Measurements from ENCODE around the gene SST. TPM values are rescaled to one million over a fixed set of nuclear protein-coding genes. Genes with fewer than 3 reads are reported as not detected.

The SST gene
- total RNA-seq, 2 donors from 2014 or later: not detected

DNA sequence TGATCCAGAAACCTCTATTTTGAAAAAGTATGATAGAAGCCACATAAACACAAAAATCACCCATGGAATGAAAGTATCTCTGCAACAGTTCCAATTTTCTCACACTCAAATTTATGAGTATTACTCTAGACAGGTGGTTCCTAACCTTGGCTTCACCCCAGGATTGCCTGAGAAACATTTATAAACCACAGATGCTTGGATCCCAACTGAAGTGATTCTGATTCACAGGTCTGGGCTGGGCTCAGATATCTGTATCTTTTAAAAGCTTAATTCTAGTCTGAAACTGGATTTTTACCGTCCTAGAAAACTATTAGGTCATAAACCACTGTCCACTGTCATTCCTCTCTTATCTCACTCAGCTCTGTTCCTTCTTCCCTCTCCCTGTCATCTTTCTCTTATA lies 7.4 kb upstream of the SST start:
- Histone ChIP-seq H3K4me1 (ENCODE audit: control insufficient read depth in 1 of 2, low read depth in 2 of 2) (peaks cover 0 to 4% of the 10 kb centered on the region in 2 donors), H3K4me3 (no peak overlapping the region), H3K27me3 (replicated peaks; ENCODE audit: insufficient read depth) (no peaks in the 10 kb centered on the region), H3K27ac (no peak overlapping the region), H3K9me3 (no peaks in the 10 kb centered on the region), H3K36me3 (no peaks in the 10 kb centered on the region)
- ATAC-seq (ENCODE audit: insufficient number of reproducible peaks, low FRiP score, low read depth): no peak
- DNase-seq (ENCODE audit: low spot score): no peak
- TF ChIP-seq, protein P1, sequence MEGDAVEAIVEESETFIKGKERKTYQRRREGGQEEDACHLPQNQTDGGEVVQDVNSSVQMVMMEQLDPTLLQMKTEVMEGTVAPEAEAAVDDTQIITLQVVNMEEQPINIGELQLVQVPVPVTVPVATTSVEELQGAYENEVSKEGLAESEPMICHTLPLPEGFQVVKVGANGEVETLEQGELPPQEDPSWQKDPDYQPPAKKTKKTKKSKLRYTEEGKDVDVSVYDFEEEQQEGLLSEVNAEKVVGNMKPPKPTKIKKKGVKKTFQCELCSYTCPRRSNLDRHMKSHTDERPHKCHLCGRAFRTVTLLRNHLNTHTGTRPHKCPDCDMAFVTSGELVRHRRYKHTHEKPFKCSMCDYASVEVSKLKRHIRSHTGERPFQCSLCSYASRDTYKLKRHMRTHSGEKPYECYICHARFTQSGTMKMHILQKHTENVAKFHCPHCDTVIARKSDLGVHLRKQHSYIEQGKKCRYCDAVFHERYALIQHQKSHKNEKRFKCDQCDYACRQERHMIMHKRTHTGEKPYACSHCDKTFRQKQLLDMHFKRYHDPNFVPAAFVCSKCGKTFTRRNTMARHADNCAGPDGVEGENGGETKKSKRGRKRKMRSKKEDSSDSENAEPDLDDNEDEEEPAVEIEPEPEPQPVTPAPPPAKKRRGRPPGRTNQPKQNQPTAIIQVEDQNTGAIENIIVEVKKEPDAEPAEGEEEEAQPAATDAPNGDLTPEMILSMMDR (IDR thresholded peaks at IDR 0.05): no peak

DNA sequence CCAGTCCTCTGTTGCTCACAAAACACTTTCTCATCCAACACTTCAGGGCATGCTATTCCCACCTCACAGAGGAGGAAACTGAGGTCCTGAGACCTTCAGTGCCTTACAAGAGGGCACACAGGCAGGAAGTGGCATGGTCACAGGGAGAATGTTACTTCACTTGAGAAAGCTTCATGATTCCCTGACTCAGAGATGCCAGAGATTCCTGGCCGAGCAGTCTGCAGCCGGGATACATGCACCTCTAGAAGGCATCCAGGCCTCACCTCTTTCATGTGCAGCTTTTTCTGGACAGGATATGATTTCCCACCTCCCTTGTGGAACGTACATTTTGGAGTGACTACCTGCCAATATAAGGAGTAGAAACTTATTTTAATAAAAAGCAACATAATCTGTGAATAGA lies 2.8 kb upstream of the SST start:
- Histone ChIP-seq H3K27ac (no peak overlapping the region), H3K36me3 (no peaks in the 10 kb centered on the region), H3K9me3 (no peaks in the 10 kb centered on the region), H3K4me3 (no peak overlapping the region), H3K4me1 (ENCODE audit: control insufficient read depth in 1 of 2, low read depth in 2 of 2) (no peaks in the 10 kb centered on the region), H3K27me3 (replicated peaks; ENCODE audit: insufficient read depth) (no peaks in the 10 kb centered on the region)
- DNase-seq (ENCODE audit: low spot score) (no peak), ATAC-seq (ENCODE audit: insufficient number of reproducible peaks, low FRiP score, low read depth) (no peak)
- TF ChIP-seq, protein P1 (IDR thresholded peaks at IDR 0.05): no peak

DNA sequence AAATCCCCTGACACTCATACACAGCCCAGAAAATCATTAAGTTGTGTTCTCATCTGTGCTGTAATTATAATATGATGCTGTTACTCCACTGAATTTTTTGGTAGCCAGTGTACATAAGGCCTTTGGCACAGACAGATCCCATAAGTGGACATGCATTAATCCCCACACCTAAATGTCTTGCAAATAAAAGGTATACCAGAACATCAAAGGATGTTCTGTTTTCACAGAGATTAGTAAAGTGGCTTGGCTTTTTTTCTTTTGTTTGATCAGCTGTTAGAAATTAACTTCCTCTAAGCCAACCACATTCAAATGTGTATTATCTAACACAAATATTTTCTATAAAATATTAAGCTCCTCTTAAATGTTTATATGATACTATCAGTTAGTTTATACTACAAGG lies 2.7 kb downstream of the SST start:
- ATAC-seq (ENCODE audit: insufficient number of reproducible peaks, low FRiP score, low read depth) (no peak), DNase-seq (ENCODE audit: low spot score) (no peak)
- Histone ChIP-seq H3K4me1 (ENCODE audit: control insufficient read depth in 1 of 2, low read depth in 2 of 2) (no peaks in the 10 kb centered on the region), H3K4me3 (no peak overlapping the region), H3K27me3 (replicated peaks; ENCODE audit: insufficient read depth) (no peaks in the 10 kb centered on the region), H3K36me3 (no peaks in the 10 kb centered on the region), H3K27ac (no peak overlapping the region), H3K9me3 (no peaks in the 10 kb centered on the region)
- TF ChIP-seq, protein P1 (IDR thresholded peaks at IDR 0.05): no peak

DNA sequence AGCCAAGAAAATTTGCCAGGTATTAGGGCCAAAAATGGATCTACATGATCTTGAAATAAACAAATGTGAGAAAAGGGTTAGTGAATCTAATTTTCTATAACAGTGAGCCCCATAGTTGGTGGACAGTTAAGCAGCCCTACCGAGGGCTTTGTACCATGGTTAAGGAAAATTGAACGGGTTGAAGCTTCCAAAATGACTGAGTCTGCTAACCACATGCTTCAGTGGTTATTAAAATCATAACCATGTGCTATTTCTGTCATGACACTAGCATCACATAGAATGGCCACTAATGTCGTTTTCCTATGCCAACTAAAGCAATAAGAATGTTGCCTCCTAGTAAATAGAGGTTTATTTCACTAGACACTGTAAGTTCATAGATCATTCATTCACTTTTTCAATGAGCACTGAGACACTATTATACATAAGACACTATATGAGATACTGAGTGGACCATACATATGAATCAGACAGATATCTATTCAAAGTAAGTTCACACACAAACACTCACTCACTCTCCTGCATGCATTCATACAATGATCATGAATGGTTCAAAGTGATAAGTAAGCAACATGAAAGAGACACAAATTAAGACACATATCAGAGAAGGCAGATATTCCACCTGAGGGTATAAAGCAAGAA lies 4.3 kb downstream of the SST start:
- ATAC-seq (ENCODE audit: insufficient number of reproducible peaks, low FRiP score, low read depth) (no peak), DNase-seq (ENCODE audit: low spot score) (no peak)
- Histone ChIP-seq H3K4me3 (no peak overlapping the region), H3K9me3 (no peaks in the 10 kb centered on the region), H3K27me3 (replicated peaks; ENCODE audit: insufficient read depth) (no peaks in the 10 kb centered on the region), H3K27ac (no peak overlapping the region), H3K36me3 (no peaks in the 10 kb centered on the region), H3K4me1 (ENCODE audit: control insufficient read depth in 1 of 2, low read depth in 2 of 2) (no peaks in the 10 kb centered on the region)
- TF ChIP-seq, protein P1 (IDR thresholded peaks at IDR 0.05): no peak

DNA sequence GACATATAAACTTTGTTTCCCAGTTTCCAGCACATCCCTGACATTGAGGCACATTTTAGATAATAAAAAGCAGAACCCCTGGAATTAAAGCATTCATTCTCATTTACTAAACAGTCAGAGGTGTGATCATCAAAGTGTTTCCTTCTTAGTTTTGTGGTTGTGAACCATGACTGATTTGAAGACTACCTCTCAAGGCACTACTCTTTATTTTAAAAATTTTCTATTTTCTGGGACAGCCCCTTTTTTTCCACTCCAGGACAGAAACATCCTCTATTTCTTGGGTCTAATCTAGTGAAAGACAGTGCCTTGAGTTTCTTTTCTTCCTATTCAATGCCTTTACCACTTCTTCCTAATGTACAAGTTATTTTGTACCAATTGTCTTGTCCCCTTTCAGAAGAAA lies 5.2 kb downstream of the SST start:
- H3K27ac ChIP-seq: no peak overlapping the region
- H3K36me3 ChIP-seq: no peaks in the 10 kb centered on the region
- no peaks in the 10 kb centered on the region for H3K4me1 ChIP-seq (ENCODE audit: control insufficient read depth in 1 of 2, low read depth in 2 of 2)
- ATAC-seq (ENCODE audit: insufficient number of reproducible peaks, low FRiP score, low read depth) (no peak), DNase-seq (ENCODE audit: low spot score) (no peak)
- TF ChIP-seq, protein P1 (IDR thresholded peaks at IDR 0.05): no peak
- no peak overlapping the region for H3K4me3 ChIP-seq
- H3K27me3 ChIP-seq (replicated peaks; ENCODE audit: insufficient read depth): no peaks in the 10 kb centered on the region
- no peaks in the 10 kb centered on the region for H3K9me3 ChIP-seq
